Panc1 (cell line): ENCODE results near the gene LMAN2. TPM values are rescaled to one million over a fixed set of nuclear protein-coding genes. Genes with fewer than 3 reads are reported as not detected.

Source experiments
- ATAC-seq: fragments of 200-7000 bp; cut with Tn5 transposase; 2 replicates; pipeline ENCODE4 v1.9.1; 2020; ENCODE audit warnings: mild to moderate bottlenecking, moderate library complexity
- BruUV-seq: library from RNA; stranded (reverse); fragments of 400-500 nt; replicated peaks from 2 replicates; lab custom pipeline; 2021; lab: Mats Ljungman, UMichigan
- CTCF ChIA-PET: fragments of 300-600 bp; sonication (Branson Sonifier 250); formaldehyde crosslinking; loops from one replicate; lab custom pipeline; 2022; ENCODE audit warnings: antibody characterized with exemption; lab: Charles Lee
- POLR2A ChIA-PET: fragments of 300-600 bp; sonication (Branson Sonifier 250); formaldehyde crosslinking; loops from one replicate; lab custom pipeline; 2022; ENCODE audit warnings: antibody characterized with exemption; lab: Charles Lee
- DNase-seq: peaks from one replicate; pipeline ENCODE4 v3.0.0-alpha.2; 2010; ENCODE audit warnings: low read depth, low spot score
- H3K27ac ChIP-seq: 2 replicates; pipeline ENCODE4 v1.5.1; 2011; ENCODE audit warnings: mild to moderate bottlenecking, low read length, inconsistent platforms
- H3K27me3 ChIP-seq: fragments of 200-500 bp; sonication (Bioruptor generic); 2 replicates; pipeline ENCODE4 v1.6.0; 2014; ENCODE audit warnings: low read length, inconsistent platforms; ENCODE audit not compliant: control insufficient read depth, insufficient read depth
- H3K36me3 ChIP-seq: fragments of 200-500 bp; sonication (Bioruptor generic); 2 replicates; pipeline ENCODE4 v1.5.1; 2014; ENCODE audit warnings: inconsistent platforms, mild to moderate bottlenecking, low read length, moderate library complexity; ENCODE audit not compliant: control insufficient read depth, insufficient read depth
- H3K4me1 ChIP-seq: 2 replicates; pipeline ENCODE4 v1.5.1; 2011; ENCODE audit warnings: inconsistent platforms, mild to moderate bottlenecking, low read length, moderate library complexity; ENCODE audit not compliant: control insufficient read depth, insufficient read depth
- H3K4me3 ChIP-seq, 2 experiments: 2 replicates each; pipeline ENCODE4 v1.5.1; 2011 to 2012; ENCODE audit warnings: low read depth in 2 of 2, low read length in 2 of 2, mild to moderate bottlenecking in 2 of 2, inconsistent platforms in 1 of 2, moderate library complexity in 1 of 2
- H3K9me3 ChIP-seq: fragments of 200-500 bp; sonication (Bioruptor generic); 2 replicates; pipeline ENCODE4 v1.5.1; 2014; ENCODE audit warnings: low read depth, mild to moderate bottlenecking, inconsistent platforms, low read length, moderate library complexity; ENCODE audit not compliant: control insufficient read depth, insufficient read depth
- CTCF ChIP-seq: fragments of 450-650 bp; IDR thresholded peaks from 2 replicates; pipeline ENCODE4 v1.5.1; 2017; ENCODE audit warnings: mild to moderate bottlenecking
- POLR2AphosphoS5 ChIP-seq: IDR thresholded peaks from 2 replicates; pipeline ENCODE4 v1.6.1; 2012; ENCODE audit warnings: mild to moderate bottlenecking, low read depth, low read length, moderate library complexity
- SIN3A ChIP-seq: IDR thresholded peaks from 2 replicates; pipeline ENCODE4 v1.6.1; 2012; ENCODE audit warnings: low read depth, mild to moderate bottlenecking, low read length, moderate library complexity, borderline replicate concordance; ENCODE audit not compliant: insufficient read depth
- TCF7L2 ChIP-seq: IDR thresholded peaks from 2 replicates; pipeline ENCODE4 v1.6.1; 2011; ENCODE audit warnings: mild to moderate bottlenecking, low read depth, low read length, inconsistent platforms
- in situ Hi-C: cut with HindIII; loops from 2 replicates; pipeline ENCODE4 v1.10.0; 2016; ENCODE audit warnings: low sequenced_read_pairs, low pct_unique_long_range_greater_than_20kb
- intact Hi-C: fragments of 100-400 bp; cut with micrococcal nuclease; formaldehyde crosslinking; loops from one replicate; pipeline ENCODE4 v1.10.0; 2022; ENCODE audit not compliant: unreplicated experiment
- total RNA-seq: library from RNA; stranded (reverse); gene quantifications from one replicate; pipeline ENCODE4 v1.2.1, GENCODE V29; 2021; ENCODE audit not compliant: unreplicated experiment
- TF ChIP-seq, protein P1 (sequence below), 2 experiments: IDR thresholded peaks; 2 replicates each; pipeline ENCODE4 v1.6.1; 2011 to 2012; ENCODE audit warnings: low read depth in 2 of 2, control low read depth in 1 of 2, low read length in 1 of 2, mild to moderate bottlenecking in 1 of 2, moderate library complexity in 1 of 2; ENCODE audit not compliant: insufficient read depth in 1 of 2

The LMAN2 gene
- total RNA-seq, 1 experiment from 2014 or later: 140 TPM

DNA sequence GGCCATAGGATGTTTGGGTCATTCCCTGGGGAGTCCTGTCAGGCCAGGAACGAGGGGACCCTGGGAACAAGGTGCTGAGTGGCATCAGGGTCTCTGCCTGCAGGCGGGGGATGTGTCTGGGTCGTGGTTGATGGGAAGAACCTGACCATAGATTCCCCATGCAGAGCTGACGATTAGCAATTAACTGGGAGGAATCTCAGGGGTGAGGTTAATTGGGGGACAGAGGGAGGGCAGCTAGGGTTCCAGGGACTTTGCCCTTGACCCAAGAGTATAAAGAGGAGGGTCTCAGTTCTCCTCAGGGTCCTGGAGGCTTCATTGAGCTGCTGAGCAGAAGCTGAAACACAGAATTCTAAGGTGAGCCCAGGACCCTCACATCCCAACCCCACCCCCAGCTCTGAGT lies 32.7 kb upstream of the LMAN2 start, which contains the start of gene SLC34A1:
Gene SLC34A1, plus strand, starts transcription at position 301 of the 400 bp plus-strand sequence. CDS start 1,308 bp downstream, outside the sequence.
- CTCF ChIA-PET: no interaction called here
- intact Hi-C loops (no loop called here), in situ Hi-C loops (no loop called here)
- TF ChIP-seq SIN3A: no peak
- no peak for TF ChIP-seq TCF7L2
- TF ChIP-seq CTCF: no peak
- TF ChIP-seq POLR2AphosphoS5: no peak
- TF ChIP-seq, protein P1, sequence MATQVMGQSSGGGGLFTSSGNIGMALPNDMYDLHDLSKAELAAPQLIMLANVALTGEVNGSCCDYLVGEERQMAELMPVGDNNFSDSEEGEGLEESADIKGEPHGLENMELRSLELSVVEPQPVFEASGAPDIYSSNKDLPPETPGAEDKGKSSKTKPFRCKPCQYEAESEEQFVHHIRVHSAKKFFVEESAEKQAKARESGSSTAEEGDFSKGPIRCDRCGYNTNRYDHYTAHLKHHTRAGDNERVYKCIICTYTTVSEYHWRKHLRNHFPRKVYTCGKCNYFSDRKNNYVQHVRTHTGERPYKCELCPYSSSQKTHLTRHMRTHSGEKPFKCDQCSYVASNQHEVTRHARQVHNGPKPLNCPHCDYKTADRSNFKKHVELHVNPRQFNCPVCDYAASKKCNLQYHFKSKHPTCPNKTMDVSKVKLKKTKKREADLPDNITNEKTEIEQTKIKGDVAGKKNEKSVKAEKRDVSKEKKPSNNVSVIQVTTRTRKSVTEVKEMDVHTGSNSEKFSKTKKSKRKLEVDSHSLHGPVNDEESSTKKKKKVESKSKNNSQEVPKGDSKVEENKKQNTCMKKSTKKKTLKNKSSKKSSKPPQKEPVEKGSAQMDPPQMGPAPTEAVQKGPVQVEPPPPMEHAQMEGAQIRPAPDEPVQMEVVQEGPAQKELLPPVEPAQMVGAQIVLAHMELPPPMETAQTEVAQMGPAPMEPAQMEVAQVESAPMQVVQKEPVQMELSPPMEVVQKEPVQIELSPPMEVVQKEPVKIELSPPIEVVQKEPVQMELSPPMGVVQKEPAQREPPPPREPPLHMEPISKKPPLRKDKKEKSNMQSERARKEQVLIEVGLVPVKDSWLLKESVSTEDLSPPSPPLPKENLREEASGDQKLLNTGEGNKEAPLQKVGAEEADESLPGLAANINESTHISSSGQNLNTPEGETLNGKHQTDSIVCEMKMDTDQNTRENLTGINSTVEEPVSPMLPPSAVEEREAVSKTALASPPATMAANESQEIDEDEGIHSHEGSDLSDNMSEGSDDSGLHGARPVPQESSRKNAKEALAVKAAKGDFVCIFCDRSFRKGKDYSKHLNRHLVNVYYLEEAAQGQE (IDR thresholded peaks at IDR 0.05; ENCODE audit: insufficient read depth in 1 of 2, low read depth in 2 of 2, low read length in 1 of 2): no peak
- H3K36me3 ChIP-seq: no peaks in the 10 kb centered on the region
- no peaks in the 10 kb centered on the region for H3K9me3 ChIP-seq
- H3K27ac ChIP-seq: no peak within 1 kb of the TSS
- DNase-seq (no peak), ATAC-seq (no peak)
- POLR2A ChIA-PET: no interaction called here
- no peak within 1 kb of the TSS for H3K4me3 ChIP-seq
- BruUV-seq: no TSS peak
- peaks cover 4% of the 10 kb centered on the region; the same call in 1 of the 2 replicates for H3K4me1 ChIP-seq
- H3K27me3 ChIP-seq: no peaks in the 10 kb centered on the region

DNA sequence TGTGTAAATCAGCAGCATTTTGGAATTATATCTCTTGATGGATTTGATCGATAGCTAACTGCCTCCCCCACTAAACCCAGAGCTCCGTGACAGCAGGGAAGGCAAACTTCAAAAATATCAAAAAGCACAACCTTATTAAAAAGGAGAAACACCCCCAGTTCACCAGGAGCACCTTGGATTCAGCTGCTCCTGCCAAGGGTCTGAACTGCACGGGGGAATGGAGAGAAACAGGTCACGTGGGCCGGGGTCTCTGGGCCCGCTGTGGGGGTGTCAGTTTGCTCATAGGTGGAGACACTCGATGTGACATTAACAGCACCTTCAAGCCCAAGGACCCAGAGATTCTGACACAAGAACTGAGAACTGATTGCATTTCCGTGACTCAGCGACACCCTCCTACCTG lies 31.7 kb upstream of the LMAN2 start:
- H3K36me3 ChIP-seq: no peaks in the 10 kb centered on the region
- intact Hi-C loops (no loop called here), in situ Hi-C loops (no loop called here)
- CTCF ChIA-PET: interaction anchor here (0.8 to 1.9 kb wide), 6 partner anchors 11 to 73 kb away, joined by 3 to 8 read pairs (median 5); no protein-coding TSS in a partner anchor
- no peak overlapping the region for H3K27ac ChIP-seq
- H3K27me3 ChIP-seq: no peaks in the 10 kb centered on the region
- H3K9me3 ChIP-seq: no peaks in the 10 kb centered on the region
- peaks cover 4% of the 10 kb centered on the region; the same call in 1 of the 2 replicates for H3K4me1 ChIP-seq
- no TSS peak for BruUV-seq
- no peak overlapping the region for H3K4me3 ChIP-seq
- ATAC-seq (no peak), DNase-seq (no peak)
- POLR2A ChIA-PET: interaction anchor here (0.6 to 1.0 kb wide), 2 partner anchors 47 to 50 kb away, joined by 3 read pairs; no protein-coding TSS in a partner anchor
- TF ChIP-seq, protein P1 (IDR thresholded peaks at IDR 0.05; ENCODE audit: insufficient read depth in 1 of 2, low read depth in 2 of 2, low read length in 1 of 2): no peak
- no peak for TF ChIP-seq POLR2AphosphoS5
- TF ChIP-seq SIN3A: no peak
- no peak for TF ChIP-seq TCF7L2
- no peak for TF ChIP-seq CTCF
